Measurements from ENCODE around the gene TMEM88.

The TMEM88 gene

DNA sequence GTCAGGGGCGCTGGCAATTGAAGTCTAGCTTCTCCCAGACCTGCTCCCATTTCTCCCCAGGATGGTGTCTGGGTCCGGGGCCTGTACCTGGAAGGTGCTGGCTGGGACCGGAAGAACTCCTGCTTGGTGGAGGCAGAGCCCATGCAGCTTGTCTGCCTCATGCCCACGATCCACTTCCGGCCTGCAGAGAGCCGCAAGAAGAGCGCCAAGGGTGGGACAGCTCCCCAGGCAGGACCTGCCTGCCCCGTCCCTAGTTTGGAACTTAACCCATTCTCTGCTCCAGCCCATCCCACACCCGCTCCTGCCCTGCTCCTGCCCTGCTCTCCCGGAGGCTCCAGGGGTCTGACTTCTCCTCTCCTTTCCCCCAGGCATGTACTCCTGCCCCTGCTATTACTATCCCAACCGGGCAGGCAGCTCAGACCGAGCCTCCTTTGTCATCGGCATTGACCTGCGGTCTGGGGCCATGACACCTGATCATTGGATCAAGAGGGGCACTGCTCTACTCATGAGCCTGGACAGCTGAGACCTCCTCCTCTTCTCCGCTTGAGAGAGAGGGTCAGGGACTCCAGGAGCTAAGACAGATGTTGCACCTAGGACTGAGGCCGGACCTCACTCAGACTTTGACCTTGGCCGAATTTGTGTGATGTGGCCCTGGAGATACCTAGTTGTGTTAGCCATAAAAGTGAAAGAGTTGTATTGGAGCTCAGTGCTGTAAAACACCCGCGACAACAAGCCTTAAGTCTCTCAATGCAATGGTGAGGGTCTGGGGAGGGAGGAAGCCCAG lies 21.7 kb upstream of the TMEM88 start:
- DNase-seq (ENCODE audit: extremely low read depth, low read depth), result no peak
- TF ChIP-seq, protein P1, sequence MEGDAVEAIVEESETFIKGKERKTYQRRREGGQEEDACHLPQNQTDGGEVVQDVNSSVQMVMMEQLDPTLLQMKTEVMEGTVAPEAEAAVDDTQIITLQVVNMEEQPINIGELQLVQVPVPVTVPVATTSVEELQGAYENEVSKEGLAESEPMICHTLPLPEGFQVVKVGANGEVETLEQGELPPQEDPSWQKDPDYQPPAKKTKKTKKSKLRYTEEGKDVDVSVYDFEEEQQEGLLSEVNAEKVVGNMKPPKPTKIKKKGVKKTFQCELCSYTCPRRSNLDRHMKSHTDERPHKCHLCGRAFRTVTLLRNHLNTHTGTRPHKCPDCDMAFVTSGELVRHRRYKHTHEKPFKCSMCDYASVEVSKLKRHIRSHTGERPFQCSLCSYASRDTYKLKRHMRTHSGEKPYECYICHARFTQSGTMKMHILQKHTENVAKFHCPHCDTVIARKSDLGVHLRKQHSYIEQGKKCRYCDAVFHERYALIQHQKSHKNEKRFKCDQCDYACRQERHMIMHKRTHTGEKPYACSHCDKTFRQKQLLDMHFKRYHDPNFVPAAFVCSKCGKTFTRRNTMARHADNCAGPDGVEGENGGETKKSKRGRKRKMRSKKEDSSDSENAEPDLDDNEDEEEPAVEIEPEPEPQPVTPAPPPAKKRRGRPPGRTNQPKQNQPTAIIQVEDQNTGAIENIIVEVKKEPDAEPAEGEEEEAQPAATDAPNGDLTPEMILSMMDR (IDR thresholded peaks at IDR 0.05; ENCODE audit: low read depth, low read length, missing control alignments), result no peak
- H3K4me3 ChIP-seq (replicated peaks; ENCODE audit: low read depth, low read length), result peak overlapping the region; percentile 83

DNA sequence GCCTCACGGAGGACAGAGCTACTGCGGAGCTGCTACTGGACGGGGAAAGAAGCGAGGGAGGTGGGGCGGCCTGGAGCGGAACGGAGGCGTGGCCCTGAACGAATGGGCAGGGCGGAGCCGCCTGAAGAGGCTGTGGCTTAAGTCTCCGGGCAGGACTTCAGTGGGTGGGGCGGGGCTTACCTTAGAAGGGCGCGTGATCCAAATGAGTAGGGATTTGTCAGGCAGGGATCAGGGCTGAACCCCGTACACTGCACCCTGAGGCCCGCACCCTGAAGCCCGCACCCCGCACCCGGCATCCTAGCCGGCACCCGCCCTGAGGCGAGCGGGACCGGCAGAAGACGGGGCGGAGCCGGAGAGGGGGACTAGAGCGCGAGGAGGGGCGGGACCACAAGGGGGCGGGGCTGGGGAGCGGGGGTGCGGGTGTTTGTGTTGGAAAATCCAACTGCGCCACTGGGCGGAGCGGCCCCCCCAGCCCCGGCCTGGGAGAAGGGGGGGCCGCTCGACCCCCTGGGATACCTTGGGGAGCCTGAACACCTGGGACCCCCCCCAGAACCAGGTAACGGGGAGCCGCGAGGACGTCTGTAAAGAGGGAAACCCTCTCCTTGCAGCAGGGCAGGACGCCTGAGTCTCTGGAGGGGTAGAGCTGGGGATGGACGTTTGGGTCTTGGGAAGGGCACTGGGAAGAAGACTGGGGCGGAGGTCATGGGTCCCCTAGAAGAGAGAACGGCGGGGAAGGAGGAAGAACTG lies 20.9 kb upstream of the TMEM88 start, which contains the start of gene KDM6B:
Gene KDM6B (plus strand): TSS at position 423 of the 747 bp plus-strand sequence. CDS start 11,338 bp downstream, outside the sequence.
- H3K4me3 ChIP-seq (replicated peaks; ENCODE audit: low read depth, low read length), result peak within 1 kb of the TSS; percentile 83
- DNase-seq (ENCODE audit: extremely low read depth, low read depth), result no peak

DNA sequence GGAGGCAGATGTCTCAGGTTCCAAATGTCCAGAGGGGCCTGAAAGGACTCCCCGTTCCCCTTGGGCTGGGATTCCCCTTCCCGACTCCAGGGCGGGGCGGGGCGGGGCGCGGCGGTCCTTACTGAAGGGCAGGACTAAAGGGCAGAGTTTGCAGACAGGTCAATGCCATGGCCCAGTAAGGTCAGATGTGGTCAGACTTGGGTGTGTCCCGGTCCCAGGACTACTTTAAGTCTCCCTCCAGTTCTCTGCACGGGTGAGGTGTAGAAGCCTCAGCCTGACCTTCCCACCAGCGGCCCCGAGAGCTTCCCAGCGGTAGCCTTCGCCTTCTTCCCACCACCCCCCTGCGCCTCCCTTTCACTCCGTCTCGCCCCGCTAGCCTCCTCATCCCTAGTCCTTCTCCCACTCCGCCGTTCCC lies 20.3 kb upstream of the TMEM88 start:
- no peak for DNase-seq (ENCODE audit: extremely low read depth, low read depth)

More for the DNA sequence above, 20.9 kb upstream of the TMEM88 start, which contains the start of gene KDM6B:
- TF ChIP-seq, protein P1 (IDR thresholded peaks at IDR 0.05; ENCODE audit: low read depth, low read length, missing control alignments), result no peak

DNA sequence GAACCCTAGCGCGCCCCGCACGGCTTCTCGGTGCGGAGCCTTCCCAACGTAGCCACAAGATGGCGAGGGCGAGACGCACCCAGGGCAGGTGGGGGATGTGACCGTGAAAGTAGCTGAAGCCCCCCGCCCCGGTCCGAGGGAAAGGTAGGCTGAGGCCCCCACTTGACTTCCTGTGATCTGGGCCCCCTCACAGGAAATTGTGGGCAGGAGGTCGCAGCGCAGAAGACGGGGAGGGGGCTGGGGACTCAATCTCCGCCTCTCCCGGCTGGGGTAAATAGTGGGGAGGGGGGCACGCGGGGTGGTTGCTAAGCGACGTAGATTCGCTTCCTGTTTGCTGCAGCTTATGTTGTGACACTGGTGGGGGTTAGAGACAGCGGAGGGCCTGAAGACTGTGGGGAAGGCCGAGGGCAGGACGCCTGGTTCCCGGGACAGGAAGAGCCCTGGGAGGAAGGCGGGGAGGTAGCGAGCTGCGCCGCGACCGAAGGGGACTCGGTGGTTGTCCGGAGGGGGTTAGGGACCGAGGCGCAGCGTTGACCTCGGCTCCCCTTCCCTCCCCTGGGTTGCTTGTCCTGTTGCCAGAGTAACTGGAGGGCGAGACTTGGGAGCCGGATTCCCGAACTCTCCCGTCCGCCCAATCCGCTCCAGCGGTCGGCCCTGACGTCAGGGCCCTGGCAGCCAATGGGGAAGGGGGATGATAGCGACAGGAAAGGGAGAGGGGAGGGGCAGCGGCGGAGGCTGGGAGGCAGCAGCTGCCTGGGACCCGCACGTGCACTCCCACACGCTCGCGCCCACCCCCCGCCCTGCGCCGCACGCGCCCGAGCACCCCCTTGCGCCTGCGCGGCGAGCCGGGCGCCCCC lies 19.7 kb upstream of the TMEM88 start:
- peak overlapping the region; percentile 83 for H3K4me3 ChIP-seq (replicated peaks; ENCODE audit: low read depth, low read length)
- TF ChIP-seq, protein P1 (IDR thresholded peaks at IDR 0.05; ENCODE audit: low read depth, low read length, missing control alignments), result peak; percentile 76
- DNase-seq (ENCODE audit: extremely low read depth, low read depth), result no peak

More for the DNA sequence above, 20.3 kb upstream of the TMEM88 start:
- H3K4me3 ChIP-seq (replicated peaks; ENCODE audit: low read depth, low read length), result peak overlapping the region; percentile 83
- TF ChIP-seq, protein P1 (IDR thresholded peaks at IDR 0.05; ENCODE audit: low read depth, low read length, missing control alignments), result no peak

DNA sequence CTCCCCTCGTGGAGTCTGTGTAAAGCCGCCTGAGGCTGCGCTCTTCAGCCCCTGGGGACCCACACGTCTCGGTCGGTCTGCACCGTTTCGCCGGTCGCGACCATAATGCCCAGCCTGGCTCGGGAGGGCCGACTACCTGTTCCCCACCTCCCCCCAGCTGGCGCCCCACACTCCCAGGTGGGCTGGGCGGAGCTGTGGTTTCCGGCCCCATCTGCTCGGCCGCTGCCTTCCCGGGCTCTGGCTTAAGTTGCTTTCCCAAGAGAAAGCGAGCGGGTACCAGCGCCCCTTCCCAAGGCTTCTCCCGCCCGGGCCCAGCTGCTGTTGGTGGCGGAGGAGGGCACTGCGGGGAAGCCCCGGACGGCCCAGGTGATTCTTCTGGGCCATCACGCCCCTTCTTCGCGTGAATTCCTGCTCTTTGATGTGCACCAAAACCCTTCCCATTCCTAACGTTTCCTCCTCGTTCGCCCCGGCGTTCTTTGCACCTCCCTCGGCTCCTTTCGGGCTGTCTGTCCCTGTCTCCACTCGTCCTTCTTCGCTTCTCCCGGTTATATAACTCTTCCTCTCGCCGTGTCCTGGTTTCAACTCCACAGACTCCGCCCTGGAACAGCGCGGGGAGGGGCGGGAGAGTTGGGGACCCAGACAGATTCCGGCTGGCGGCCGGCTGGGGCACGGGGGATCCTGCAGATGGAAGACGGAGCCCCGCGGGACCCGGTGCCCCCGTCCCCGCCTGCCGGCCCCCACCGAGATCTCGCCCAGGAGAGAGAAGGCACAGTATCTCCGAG lies 18.9 kb upstream of the TMEM88 start:
- TF ChIP-seq, protein P1 (IDR thresholded peaks at IDR 0.05; ENCODE audit: low read depth, low read length, missing control alignments), result no peak
- no peak for DNase-seq (ENCODE audit: extremely low read depth, low read depth)
- H3K4me3 ChIP-seq (replicated peaks; ENCODE audit: low read depth, low read length), result peak overlapping the region; percentile 83
